T-cell (primary cell): ENCODE data around the gene IRF2BP2. TPM values are rescaled to one million over a fixed set of nuclear protein-coding genes. Genes with fewer than 3 reads are reported as not detected.

ENCODE experiments used
- ATAC-seq, 4 experiments: fragments of 200-7000 bp in 3 of 4; fragments of 150-1000 bp in 1 of 4; cut with Tn5 transposase; replicated peaks in 1 of 4; 1 replicate in 3 of 4; 2 replicates in 1 of 4; pipeline ENCODE4 v1.10.0; 2021; ENCODE audit warnings: moderate library complexity in 3 of 4, mild to moderate bottlenecking in 2 of 4, moderate number of reproducible peaks in 1 of 4
- CTCF ChIA-PET, 2 donors: fragments of 300-600 bp; sonication (Branson Sonifier 250); formaldehyde crosslinking; loops; one replicate each; lab custom pipeline; 2022; ENCODE audit warnings: antibody characterized with exemption in 2 of 2; lab: Charles Lee
- POLR2A ChIA-PET, 2 donors: fragments of 300-600 bp; sonication (Branson Sonifier 250); formaldehyde crosslinking; loops; one replicate each; lab custom pipeline; 2022; ENCODE audit warnings: antibody characterized with exemption in 2 of 2; lab: Charles Lee
- DNase-seq, 35 experiments: peaks; one replicate each; pipeline versions ENCODE4 v3.0.0 to v3.0.0-alpha.2; 2013 to 2023
- H3K27ac ChIP-seq: one replicate; pipeline ENCODE4 v1.5.1; 2013; ENCODE audit warnings: low read length
- H3K27me3 ChIP-seq, 2 experiments: replicated peaks in 1 of 2; 1 replicate in 1 of 2; 2 replicates in 1 of 2; pipeline versions ENCODE4 v1.6.1 to v1.7.0; 2013; ENCODE audit warnings: low read length in 1 of 2, mixed read lengths in 1 of 2; ENCODE audit not compliant: control insufficient read depth in 2 of 2, insufficient read depth in 2 of 2; ENCODE audit errors: extremely low read depth in 1 of 2
- H3K36me3 ChIP-seq, 2 donors: 1 replicate in 1 of 2; 2 replicates in 1 of 2; pipeline versions ENCODE4 v1.6.1 to v1.7.0; 2013; ENCODE audit warnings: low read length in 1 of 2; ENCODE audit not compliant: control insufficient read depth in 2 of 2, insufficient read depth in 1 of 2; ENCODE audit errors: extremely low read depth in 1 of 2
- H3K4me1 ChIP-seq, 2 experiments: 1 replicate in 1 of 2; 2 replicates in 1 of 2; pipeline versions ENCODE4 v1.6.1 to v1.7.0; 2013; ENCODE audit warnings: low read length in 2 of 2, mixed read lengths in 1 of 2; ENCODE audit not compliant: insufficient read depth in 2 of 2, control insufficient read depth in 1 of 2; ENCODE audit errors: extremely low read depth in 1 of 2
- H3K4me3 ChIP-seq, 2 donors: 1 replicate in 1 of 2; 2 replicates in 1 of 2; pipeline versions ENCODE4 v1.5.1 to v1.7.0; 2013; ENCODE audit warnings: mild to moderate bottlenecking in 2 of 2, low read length in 1 of 2, moderate library complexity in 1 of 2; ENCODE audit not compliant: control insufficient read depth in 1 of 2; ENCODE audit errors: extremely low read depth in 1 of 2
- H3K9me3 ChIP-seq: 2 replicates; pipeline ENCODE4 v1.7.0; 2013
- H3K27ac Mint-ChIP-seq, 2 donors: one replicate each; pipeline ENCODE4 v1.8.0; 2020 to 2021; ENCODE audit warnings: mild to moderate bottlenecking in 2 of 2, mixed read lengths in 2 of 2
- H3K27me3 Mint-ChIP-seq, 2 donors: one replicate each; pipeline ENCODE4 v1.8.0; 2021 to 2022; ENCODE audit warnings: mixed read lengths in 2 of 2
- H3K36me3 Mint-ChIP-seq: one replicate; pipeline ENCODE4 v1.8.0; 2021; ENCODE audit warnings: mixed read lengths
- H3K4me1 Mint-ChIP-seq, 3 donors: one replicate each; pipeline ENCODE4 v1.8.0; 2020 to 2022; ENCODE audit warnings: mixed read lengths in 3 of 3, mild to moderate bottlenecking in 1 of 3
- H3K4me3 Mint-ChIP-seq, 3 donors: one replicate each; pipeline ENCODE4 v1.8.0; 2020 to 2022; ENCODE audit warnings: mild to moderate bottlenecking in 3 of 3, mixed read lengths in 3 of 3, moderate library complexity in 3 of 3
- H3K9me3 Mint-ChIP-seq, 3 donors: one replicate each; pipeline ENCODE4 v1.8.0; 2020 to 2022; ENCODE audit warnings: mixed read lengths in 3 of 3
- WGBS: methylation state at CpG from one replicate; pipeline ENCODE4 v1.1.5; 2013; ENCODE audit warnings: missing lambda C conversion rate; ENCODE audit not compliant: insufficient coverage; 5-methylcytosine and 5-hydroxymethylcytosine counted together
- total RNA-seq, 35 experiments: library from RNA in 6 of 35; stranded (reverse) in 6 of 35; fragments of 120-200 nt in 1 of 35; gene quantifications; one replicate each; pipeline versions ENCODE4 v1.2.1 to v1.2.4 and lab custom pipeline; 2013 to 2026

IRF2BP2 gene
- total RNA-seq, 5 donors from 2014 or later (not counting 1 experiment from before 2014, with no cell fraction given) = 141 to 406 (median 163) TPM

DNA sequence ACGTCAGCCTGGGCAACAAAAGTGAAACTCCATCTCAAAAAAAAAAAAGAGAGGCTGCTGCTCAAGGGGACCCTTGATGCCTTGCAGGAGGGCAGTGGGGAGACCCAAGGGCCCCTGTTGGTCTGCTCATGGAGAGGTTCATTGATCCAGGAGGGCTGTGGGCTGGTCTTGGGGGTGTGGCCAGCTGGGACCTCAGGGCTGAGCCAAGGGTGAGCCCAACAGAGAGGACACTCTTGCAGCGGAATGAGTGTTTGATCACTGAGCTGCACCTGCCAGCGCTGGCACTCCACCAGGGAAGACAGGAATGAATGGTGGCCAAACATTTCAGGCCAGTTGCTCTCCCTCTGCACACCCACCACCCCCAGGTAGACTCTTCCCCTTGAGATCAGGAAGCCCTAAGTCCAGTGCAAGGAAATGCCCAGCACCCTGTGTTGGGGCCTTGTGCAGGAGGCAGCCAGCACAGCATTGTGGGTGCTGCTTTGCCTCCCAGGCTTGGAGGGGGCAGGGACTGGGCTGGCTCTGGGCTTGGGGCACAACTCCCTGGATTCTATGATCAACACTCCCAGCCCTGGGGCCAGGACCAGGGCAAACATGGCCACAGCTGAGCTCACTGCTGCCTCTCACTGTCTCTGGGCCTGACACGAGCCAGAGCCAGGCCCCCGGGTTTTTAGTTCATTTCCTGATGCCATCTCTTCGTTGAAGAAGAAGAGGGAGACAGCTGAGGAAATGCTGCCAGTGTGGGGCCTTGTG lies 50.7 kb downstream of the IRF2BP2 start:
- Histone ChIP-seq H3K27me3 (peaks cover 0 to 4% of the 10 kb centered on the region in 2 experiments), H3K4me1 (no peaks in the 10 kb centered on the region), H3K9me3 (no peaks in the 10 kb centered on the region), H3K4me3 (no peak overlapping the region), H3K36me3 (no peaks in the 10 kb centered on the region), H3K27ac (no peak overlapping the region)
- ChIA-PET CTCF (no interaction called here), POLR2A (no interaction called here)
- ATAC-seq (no peak), DNase-seq (no peak)
- Mint-ChIP-seq H3K36me3 (no peaks in the 10 kb centered on the region), H3K9me3 (no peaks in the 10 kb centered on the region), H3K4me3 (no peak overlapping the region), H3K27ac (no peak overlapping the region), H3K4me1 (no peaks in the 10 kb centered on the region), H3K27me3 (no peaks in the 10 kb centered on the region)
- WGBS = 79% methylated on average over 3 of the region's 6 CpGs

DNA sequence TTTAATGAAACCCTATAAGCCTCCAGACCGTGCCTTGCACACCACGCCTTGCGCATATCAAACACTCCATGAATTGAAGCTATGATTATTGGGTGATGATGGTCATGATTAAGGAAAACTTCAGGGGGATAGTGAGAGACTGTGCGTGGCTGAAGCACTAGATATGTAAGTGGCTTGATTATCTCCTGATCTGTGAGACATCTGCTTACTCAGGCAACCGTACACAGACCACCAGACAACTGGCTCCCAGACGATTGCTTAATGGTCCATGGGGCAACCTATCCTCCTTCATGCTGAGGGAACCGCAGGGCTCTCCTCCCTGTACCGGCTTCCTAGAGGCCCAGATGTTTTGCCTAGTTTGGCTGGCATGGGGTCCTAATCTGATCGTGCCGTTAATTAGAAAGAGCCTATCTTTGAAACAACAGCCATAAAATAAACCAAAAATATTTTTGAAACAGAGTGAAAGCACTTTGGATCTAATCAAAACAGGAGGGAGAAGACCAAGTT lies 51.6 kb downstream of the IRF2BP2 start:
- H3K36me3 ChIP-seq = no peaks in the 10 kb centered on the region
- no peaks in the 10 kb centered on the region for H3K9me3 ChIP-seq
- no peaks in the 10 kb centered on the region for H3K9me3 Mint-ChIP-seq
- no peak overlapping the region for H3K27ac ChIP-seq
- ChIA-PET CTCF (no interaction called here), POLR2A (interaction anchor here in 1 of 2 donors (0.6 kb wide), 1 partner anchor 338 kb away, joined by 3 read pairs; no protein-coding TSS in a partner anchor)
- no peak overlapping the region for H3K4me3 Mint-ChIP-seq
- H3K4me1 ChIP-seq = no peaks in the 10 kb centered on the region
- no peaks in the 10 kb centered on the region for H3K4me1 Mint-ChIP-seq
- ATAC-seq = no peak
- no peaks in the 10 kb centered on the region for H3K27me3 Mint-ChIP-seq
- no peaks in the 10 kb centered on the region for H3K36me3 Mint-ChIP-seq
- no peak overlapping the region for H3K4me3 ChIP-seq
- 90% methylated on average over 2 of the region's 10 CpGs for WGBS
- H3K27me3 ChIP-seq = peaks cover 0 to 9% of the 10 kb centered on the region in 2 experiments
- no peak for DNase-seq
- H3K27ac Mint-ChIP-seq = no peak overlapping the region

DNA sequence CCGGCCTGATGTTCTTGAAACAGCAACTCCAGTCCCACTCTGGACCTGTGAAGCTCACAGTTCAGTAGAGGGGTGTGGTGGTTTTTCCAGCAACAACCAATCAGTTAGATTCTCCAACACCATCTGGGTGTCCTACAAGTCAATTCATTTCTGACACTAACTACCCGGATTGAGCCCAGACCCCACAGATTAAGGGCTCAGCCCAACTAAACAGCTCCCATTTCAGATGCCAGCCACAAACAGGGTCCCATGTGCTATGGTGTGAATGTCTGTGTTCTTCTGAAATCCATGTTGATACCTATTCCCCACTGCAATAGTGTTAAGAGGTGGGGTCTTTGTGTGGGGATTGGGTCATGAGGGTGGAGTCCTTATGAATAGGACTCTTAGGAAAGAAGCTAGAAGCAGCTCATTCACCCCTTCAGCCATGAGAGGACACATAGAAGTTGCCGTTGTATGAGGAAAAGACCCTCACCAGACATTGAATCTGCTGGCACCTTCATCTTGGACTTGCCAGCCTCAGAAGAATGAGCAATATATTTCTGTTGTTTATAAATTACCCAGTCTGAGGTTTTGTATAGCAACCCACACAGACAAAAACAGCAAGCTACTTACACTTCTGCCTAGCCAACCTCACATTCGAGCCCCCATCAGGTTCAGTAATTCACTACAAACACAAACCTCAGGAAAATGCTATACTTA lies 53.6 kb downstream of the IRF2BP2 start:
- Mint-ChIP-seq H3K4me3 (no peak overlapping the region), H3K4me1 (no peaks in the 10 kb centered on the region), H3K27ac (no peak overlapping the region), H3K9me3 (no peaks in the 10 kb centered on the region), H3K27me3 (no peaks in the 10 kb centered on the region), H3K36me3 (no peaks in the 10 kb centered on the region)
- H3K9me3 ChIP-seq = no peaks in the 10 kb centered on the region
- H3K4me1 ChIP-seq = no peaks in the 10 kb centered on the region
- CTCF ChIA-PET = interaction anchor here in 1 of 2 donors (0.6 kb wide), 1 partner anchor 552 kb away, joined by 3 read pairs; no protein-coding TSS in a partner anchor
- DNase-seq (no peak), ATAC-seq (no peak)
- POLR2A ChIA-PET = interaction anchor here in 1 of 2 donors (0.5 kb wide), 1 partner anchor 27 kb away, joined by 4 read pairs; no protein-coding TSS in a partner anchor
- H3K4me3 ChIP-seq = no peak overlapping the region
- no peak overlapping the region for H3K27ac ChIP-seq
- no peaks in the 10 kb centered on the region for H3K36me3 ChIP-seq
- WGBS = no CpG with 5 or more reads among the region's 4 CpGs
- H3K27me3 ChIP-seq = peaks cover 0 to 9% of the 10 kb centered on the region in 2 experiments

DNA sequence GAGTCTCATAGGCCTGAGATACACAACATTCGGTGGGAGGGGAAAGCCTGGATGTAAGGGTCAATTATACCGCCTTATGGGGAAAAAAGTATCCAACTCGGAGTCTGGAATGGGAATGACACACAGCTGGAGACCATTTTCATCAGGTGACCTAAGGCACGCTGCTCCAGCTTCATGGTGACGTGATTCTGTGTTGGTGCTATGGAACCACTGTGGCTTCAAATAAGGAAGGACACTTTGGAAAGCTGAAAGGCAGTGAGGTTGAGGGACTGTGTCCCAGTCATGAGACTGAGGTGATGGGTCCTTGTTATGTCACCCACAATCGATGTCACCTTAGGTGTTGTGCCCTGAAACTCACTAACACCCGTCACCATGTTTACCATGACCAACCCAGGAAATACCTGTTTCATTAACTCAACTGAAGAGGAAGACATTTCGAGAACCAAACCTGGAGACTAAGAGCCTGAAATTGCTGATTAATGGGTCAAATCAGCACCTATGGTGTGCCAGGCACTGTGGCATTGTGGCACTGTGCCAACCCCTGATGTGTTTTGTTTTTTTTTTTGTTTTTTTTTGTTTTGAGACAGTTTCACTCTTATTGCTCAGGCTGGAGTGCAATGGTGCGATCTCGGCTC lies 54.5 kb downstream of the IRF2BP2 start:
- Mint-ChIP-seq H3K36me3 (no peaks in the 10 kb centered on the region), H3K27me3 (no peaks in the 10 kb centered on the region), H3K4me3 (no peak overlapping the region), H3K27ac (no peak overlapping the region), H3K9me3 (no peaks in the 10 kb centered on the region), H3K4me1 (no peaks in the 10 kb centered on the region)
- H3K36me3 ChIP-seq = no peaks in the 10 kb centered on the region
- no peak overlapping the region for H3K27ac ChIP-seq
- no peaks in the 10 kb centered on the region for H3K9me3 ChIP-seq
- no peaks in the 10 kb centered on the region for H3K4me1 ChIP-seq
- H3K4me3 ChIP-seq = no peak overlapping the region
- WGBS = 98% methylated on average over 5 of the region's 10 CpGs
- ChIA-PET POLR2A (interaction anchor here in 1 of 2 donors (0.5 kb wide), 1 partner anchor 26 kb away, joined by 4 read pairs; no protein-coding TSS in a partner anchor), CTCF (no interaction called here)
- ATAC-seq (no peak), DNase-seq (no peak)
- H3K27me3 ChIP-seq = peaks cover 0 to 9% of the 10 kb centered on the region in 2 experiments

DNA sequence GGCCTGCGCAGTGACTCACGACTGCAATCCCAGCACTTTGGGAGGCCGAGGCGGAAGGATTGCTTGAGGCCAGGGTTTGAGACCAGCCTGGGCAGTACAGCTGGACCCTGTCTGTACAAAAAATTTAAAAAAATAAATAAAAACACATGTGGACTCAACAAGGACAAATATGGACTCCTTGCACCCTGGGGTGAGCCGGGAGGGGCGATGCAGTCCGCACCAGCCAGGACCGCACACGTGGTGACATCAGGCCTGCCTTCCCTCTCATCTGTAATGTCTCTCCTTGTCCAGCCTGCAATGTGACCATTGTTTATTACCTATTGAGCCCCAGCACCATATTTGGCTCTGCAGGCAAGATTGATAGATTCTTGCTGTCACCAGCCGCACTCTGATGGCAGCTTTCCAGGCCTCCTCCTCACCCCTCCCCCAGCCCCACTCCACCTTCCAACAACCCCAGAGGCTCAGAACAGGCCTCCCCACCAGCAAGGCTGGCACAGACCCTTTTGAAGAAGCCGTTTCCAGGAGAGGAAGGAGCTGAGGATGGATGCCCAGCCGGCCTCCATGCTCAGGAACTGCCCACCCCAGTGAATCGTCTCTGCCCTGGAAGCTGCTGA lies 55.2 kb downstream of the IRF2BP2 start:
- DNase-seq = no peak
- POLR2A ChIA-PET = no interaction called here

More for the DNA sequence above, 55.2 kb downstream of the IRF2BP2 start:
- no peaks in the 10 kb centered on the region for H3K9me3 Mint-ChIP-seq
- Histone ChIP-seq H3K36me3 (no peaks in the 10 kb centered on the region), H3K9me3 (no peaks in the 10 kb centered on the region), H3K27ac (no peak overlapping the region), H3K4me1 (no peaks in the 10 kb centered on the region), H3K27me3 (peaks cover 0 to 9% of the 10 kb centered on the region in 2 experiments), H3K4me3 (no peak overlapping the region)
- H3K27me3 Mint-ChIP-seq = no peaks in the 10 kb centered on the region
- H3K4me1 Mint-ChIP-seq = no peaks in the 10 kb centered on the region
- WGBS = 99% methylated on average over 8 of the region's 13 CpGs
- H3K27ac Mint-ChIP-seq = no peak overlapping the region
- no peak for ATAC-seq
- CTCF ChIA-PET = interaction anchor here in 1 of 2 donors (0.5 to 0.6 kb wide), 2 partner anchors 58 to 371 kb away, joined by 4 to 5 read pairs; no protein-coding TSS in a partner anchor
- no peaks in the 10 kb centered on the region for H3K36me3 Mint-ChIP-seq
- no peak overlapping the region for H3K4me3 Mint-ChIP-seq
